ENCODE data around the gene NOD2.

- TF ChIP-seq, protein P1, sequence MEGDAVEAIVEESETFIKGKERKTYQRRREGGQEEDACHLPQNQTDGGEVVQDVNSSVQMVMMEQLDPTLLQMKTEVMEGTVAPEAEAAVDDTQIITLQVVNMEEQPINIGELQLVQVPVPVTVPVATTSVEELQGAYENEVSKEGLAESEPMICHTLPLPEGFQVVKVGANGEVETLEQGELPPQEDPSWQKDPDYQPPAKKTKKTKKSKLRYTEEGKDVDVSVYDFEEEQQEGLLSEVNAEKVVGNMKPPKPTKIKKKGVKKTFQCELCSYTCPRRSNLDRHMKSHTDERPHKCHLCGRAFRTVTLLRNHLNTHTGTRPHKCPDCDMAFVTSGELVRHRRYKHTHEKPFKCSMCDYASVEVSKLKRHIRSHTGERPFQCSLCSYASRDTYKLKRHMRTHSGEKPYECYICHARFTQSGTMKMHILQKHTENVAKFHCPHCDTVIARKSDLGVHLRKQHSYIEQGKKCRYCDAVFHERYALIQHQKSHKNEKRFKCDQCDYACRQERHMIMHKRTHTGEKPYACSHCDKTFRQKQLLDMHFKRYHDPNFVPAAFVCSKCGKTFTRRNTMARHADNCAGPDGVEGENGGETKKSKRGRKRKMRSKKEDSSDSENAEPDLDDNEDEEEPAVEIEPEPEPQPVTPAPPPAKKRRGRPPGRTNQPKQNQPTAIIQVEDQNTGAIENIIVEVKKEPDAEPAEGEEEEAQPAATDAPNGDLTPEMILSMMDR (conservative IDR thresholded peaks at IDR 0.05 in 1 of 2, IDR thresholded peaks at IDR 0.05 in 1 of 2; ENCODE audit: low read depth in 1 of 2, low read length in 2 of 2) = no peak
- TF ChIP-seq EZH2 (IDR thresholded peaks at IDR 0.05; ENCODE audit: low read length, missing control alignments) = no peak
These were observed 9.3 kb downstream of the NOD2 start for GRCh38 chr16:50702725-50703124.
